ENCODE results near the gene MCRIP2. TPM values are rescaled to one million over a fixed set of nuclear protein-coding genes. Genes with fewer than 3 reads are reported as not detected.
A peak's percentile ranks its signal among the peaks of the same experiment; 100 is the strongest.

MCRIP2 gene
- total RNA-seq, 1 donor from 2014 or later = 2.9 TPM

- H3K36me3 Mint-ChIP-seq (ENCODE audit: low read depth, unreplicated experiment) = peaks cover 3% of the 10 kb centered on the region
- H3K27ac Mint-ChIP-seq (ENCODE audit: unreplicated experiment) = no peak overlapping the region
- no peak overlapping the region for H3K4me3 Mint-ChIP-seq (ENCODE audit: unreplicated experiment)
- peaks cover 9% of the 10 kb centered on the region for H3K27me3 Mint-ChIP-seq (ENCODE audit: unreplicated experiment)
- H3K4me1 Mint-ChIP-seq (ENCODE audit: unreplicated experiment) = no peaks in the 10 kb centered on the region
- H3K9me3 Mint-ChIP-seq (ENCODE audit: unreplicated experiment) = no peaks in the 10 kb centered on the region
- no peak for DNase-seq (ENCODE audit: low spot score)
- no peak for TF ChIP-seq CTCF (IDR thresholded peaks at IDR 0.05; ENCODE audit: unreplicated experiment)
Measured at GRCh38 chr16:662597-662996, 21.0 kb downstream of the MCRIP2 start.

- Mint-ChIP-seq H3K4me1 (ENCODE audit: unreplicated experiment) (no peaks in the 10 kb centered on the region), H3K36me3 (ENCODE audit: low read depth, unreplicated experiment) (peaks cover 3% of the 10 kb centered on the region), H3K27ac (ENCODE audit: unreplicated experiment) (no peak overlapping the region), H3K4me3 (ENCODE audit: unreplicated experiment) (no peak overlapping the region), H3K27me3 (ENCODE audit: unreplicated experiment) (peaks cover 10% of the 10 kb centered on the region), H3K9me3 (ENCODE audit: unreplicated experiment) (no peaks in the 10 kb centered on the region)
- no peak for DNase-seq (ENCODE audit: low spot score)
- no peak for TF ChIP-seq CTCF (IDR thresholded peaks at IDR 0.05; ENCODE audit: unreplicated experiment)
Measured at GRCh38 chr16:666572-666971, 24.9 kb downstream of the MCRIP2 start.

GRCh38 chr16:667113-667779 lies 25.6 kb downstream of the MCRIP2 start:
- peak overlapping the region; percentile 42 for H3K27ac Mint-ChIP-seq (ENCODE audit: unreplicated experiment)
- peaks cover 3% of the 10 kb centered on the region for H3K36me3 Mint-ChIP-seq (ENCODE audit: low read depth, unreplicated experiment)
- peak overlapping the region; percentile 47 for H3K4me3 Mint-ChIP-seq (ENCODE audit: unreplicated experiment)
- no peaks in the 10 kb centered on the region for H3K9me3 Mint-ChIP-seq (ENCODE audit: unreplicated experiment)
- no peaks in the 10 kb centered on the region for H3K4me1 Mint-ChIP-seq (ENCODE audit: unreplicated experiment)
- H3K27me3 Mint-ChIP-seq (ENCODE audit: unreplicated experiment) = peaks cover 10% of the 10 kb centered on the region
- DNase-seq (ENCODE audit: low spot score) = no peak
- TF ChIP-seq CTCF (IDR thresholded peaks at IDR 0.05; ENCODE audit: unreplicated experiment) = no peak

- Mint-ChIP-seq H3K27me3 (ENCODE audit: unreplicated experiment) (peaks cover 5% of the 10 kb centered on the region), H3K9me3 (ENCODE audit: unreplicated experiment) (no peaks in the 10 kb centered on the region), H3K36me3 (ENCODE audit: low read depth, unreplicated experiment) (peaks cover 2% of the 10 kb centered on the region), H3K4me1 (ENCODE audit: unreplicated experiment) (no peaks in the 10 kb centered on the region), H3K27ac (ENCODE audit: unreplicated experiment) (peak within 1 kb of the TSS; percentile 42), H3K4me3 (ENCODE audit: unreplicated experiment) (peak within 1 kb of the TSS; percentile 81)
- DNase-seq (ENCODE audit: low spot score) = peak; percentile 94
- peak; percentile 70 for TF ChIP-seq CTCF (IDR thresholded peaks at IDR 0.05; ENCODE audit: unreplicated experiment)
Measured at GRCh38 chr16:667780-668518, 26.3 kb downstream of the MCRIP2 start, which contains the start of gene RHOT2. Gene RHOT2, plus strand, starts transcription at chr16:668132. Its CDS starts 68 bp downstream, at chr16:668200.
